Chondrocyte (in vitro differentiated cells): ENCODE data around the gene COL28A1. TPM values are rescaled to one million over a fixed set of nuclear protein-coding genes. Genes with fewer than 3 reads are reported as not detected.

Experiments
- DNase-seq: peaks from one replicate; pipeline ENCODE4 v3.0.0; 2021; ENCODE audit warnings: mixed read lengths, low spot score
- H3K27ac Mint-ChIP-seq: one replicate; pipeline ENCODE4 v1.8.0; 2021; ENCODE audit warnings: mild to moderate bottlenecking, moderate library complexity, mixed read lengths; ENCODE audit not compliant: unreplicated experiment
- H3K27me3 Mint-ChIP-seq: 2 replicates; pipeline ENCODE4 v1.8.0; 2021; ENCODE audit warnings: low read depth, mixed read lengths
- H3K36me3 Mint-ChIP-seq: 2 replicates; pipeline ENCODE4 v1.8.0; 2021; ENCODE audit warnings: low read depth, mixed read lengths
- H3K4me1 Mint-ChIP-seq: 2 replicates; pipeline ENCODE4 v1.8.0; 2021; ENCODE audit warnings: low read depth, mild to moderate bottlenecking, mixed read lengths
- H3K4me3 Mint-ChIP-seq: one replicate; pipeline ENCODE4 v1.8.0; 2021; ENCODE audit warnings: mild to moderate bottlenecking, moderate library complexity, mixed read lengths; ENCODE audit not compliant: unreplicated experiment
- H3K9me3 Mint-ChIP-seq: 2 replicates; pipeline ENCODE4 v1.8.0; 2021; ENCODE audit warnings: low read depth, mixed read lengths
- total RNA-seq: library from RNA; stranded (reverse); gene quantifications from 3 replicates; pipeline ENCODE4 v1.2.1, GENCODE V29; 2021
- TF ChIP-seq, protein P1 (sequence below): fragments of 200-600 bp; sonication (generic); IDR thresholded peaks from 2 replicates; pipeline ENCODE4 v1.5.0; 2021; ENCODE audit warnings: antibody characterized with exemption, mild to moderate bottlenecking, moderate library complexity

The COL28A1 gene
- total RNA-seq, 1 donor from 2014 or later: 0.25 TPM

DNA sequence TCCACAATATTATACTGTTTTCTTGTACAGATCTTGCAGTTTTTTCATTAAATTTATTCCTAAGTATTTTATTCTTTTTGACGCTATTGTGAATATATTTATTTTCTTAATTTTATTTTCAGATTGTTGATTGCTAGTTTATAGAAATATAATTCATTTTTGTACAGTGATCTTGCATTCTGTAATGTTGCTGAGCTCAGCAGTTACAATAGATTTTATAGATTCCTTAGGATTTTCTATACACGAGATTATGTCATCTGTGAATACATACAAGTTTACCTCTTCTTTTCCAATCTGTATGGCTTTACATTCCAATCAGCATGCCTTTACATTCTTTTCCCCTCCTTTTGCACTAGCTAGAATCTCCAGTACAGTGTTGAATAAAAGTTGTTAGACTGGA lies 223.3 kb downstream of the COL28A1 start:
- no peaks in the 10 kb centered on the region for H3K36me3 Mint-ChIP-seq
- DNase-seq: no peak
- TF ChIP-seq, protein P1, sequence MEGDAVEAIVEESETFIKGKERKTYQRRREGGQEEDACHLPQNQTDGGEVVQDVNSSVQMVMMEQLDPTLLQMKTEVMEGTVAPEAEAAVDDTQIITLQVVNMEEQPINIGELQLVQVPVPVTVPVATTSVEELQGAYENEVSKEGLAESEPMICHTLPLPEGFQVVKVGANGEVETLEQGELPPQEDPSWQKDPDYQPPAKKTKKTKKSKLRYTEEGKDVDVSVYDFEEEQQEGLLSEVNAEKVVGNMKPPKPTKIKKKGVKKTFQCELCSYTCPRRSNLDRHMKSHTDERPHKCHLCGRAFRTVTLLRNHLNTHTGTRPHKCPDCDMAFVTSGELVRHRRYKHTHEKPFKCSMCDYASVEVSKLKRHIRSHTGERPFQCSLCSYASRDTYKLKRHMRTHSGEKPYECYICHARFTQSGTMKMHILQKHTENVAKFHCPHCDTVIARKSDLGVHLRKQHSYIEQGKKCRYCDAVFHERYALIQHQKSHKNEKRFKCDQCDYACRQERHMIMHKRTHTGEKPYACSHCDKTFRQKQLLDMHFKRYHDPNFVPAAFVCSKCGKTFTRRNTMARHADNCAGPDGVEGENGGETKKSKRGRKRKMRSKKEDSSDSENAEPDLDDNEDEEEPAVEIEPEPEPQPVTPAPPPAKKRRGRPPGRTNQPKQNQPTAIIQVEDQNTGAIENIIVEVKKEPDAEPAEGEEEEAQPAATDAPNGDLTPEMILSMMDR: no peak
- peaks cover 35% of the 10 kb centered on the region for H3K27me3 Mint-ChIP-seq
- H3K9me3 Mint-ChIP-seq: no peaks in the 10 kb centered on the region
- no peaks in the 10 kb centered on the region for H3K4me1 Mint-ChIP-seq
- no peak overlapping the region for H3K27ac Mint-ChIP-seq
- no peak overlapping the region for H3K4me3 Mint-ChIP-seq

DNA sequence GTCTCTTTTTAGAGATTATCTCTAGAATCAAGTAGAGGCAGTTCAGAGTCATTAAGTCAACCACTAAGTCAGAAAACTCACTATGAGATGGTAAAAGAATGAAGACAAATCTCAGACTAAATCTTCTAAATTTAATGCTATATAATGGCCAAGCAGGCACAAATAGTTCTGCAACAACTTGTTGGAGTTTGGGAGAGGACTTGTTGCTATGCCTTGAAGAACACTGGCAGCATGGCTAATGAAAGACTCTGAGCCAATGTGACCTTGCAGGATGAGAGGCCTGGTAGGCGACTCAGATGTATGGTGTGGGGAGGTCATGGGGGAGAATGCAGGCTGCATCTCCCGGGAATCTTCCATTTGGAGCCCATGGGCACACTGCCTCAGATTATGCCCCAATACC lies 224.7 kb downstream of the COL28A1 start:
- no peak overlapping the region for H3K4me3 Mint-ChIP-seq

DNA sequence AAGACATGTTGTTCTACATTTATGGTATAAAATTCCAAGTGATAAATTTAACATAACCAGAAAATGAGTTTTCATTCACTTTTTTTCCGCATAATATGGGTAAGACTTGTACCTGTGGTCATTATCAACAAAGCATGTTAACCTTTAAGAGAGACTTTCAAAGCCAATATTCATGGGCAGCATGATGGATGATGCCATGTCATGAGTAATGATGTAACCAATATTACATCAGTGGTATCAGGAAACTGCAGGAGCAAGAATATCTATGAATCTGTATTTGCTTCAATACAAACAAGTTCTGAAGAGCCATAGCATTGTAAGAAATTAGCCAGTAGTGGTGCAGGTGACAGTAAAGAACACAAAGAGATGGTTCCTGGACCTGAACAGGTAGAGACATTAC lies 226.5 kb downstream of the COL28A1 start:
- no peaks in the 10 kb centered on the region for H3K9me3 Mint-ChIP-seq
- no peaks in the 10 kb centered on the region for H3K4me1 Mint-ChIP-seq

More for the DNA sequence above, 224.7 kb downstream of the COL28A1 start:
- Mint-ChIP-seq H3K36me3 (no peaks in the 10 kb centered on the region), H3K9me3 (no peaks in the 10 kb centered on the region), H3K27me3 (peaks cover 26% of the 10 kb centered on the region), H3K27ac (no peak overlapping the region), H3K4me1 (no peaks in the 10 kb centered on the region)
- TF ChIP-seq, protein P1: no peak
- no peak for DNase-seq

More for the DNA sequence above, 226.5 kb downstream of the COL28A1 start:
- TF ChIP-seq, protein P1: no peak
- H3K4me3 Mint-ChIP-seq: no peak overlapping the region
- H3K27me3 Mint-ChIP-seq: peaks cover 17% of the 10 kb centered on the region
- H3K36me3 Mint-ChIP-seq: no peaks in the 10 kb centered on the region
- no peak overlapping the region for H3K27ac Mint-ChIP-seq
- no peak for DNase-seq

Other genes with a start within 250 kb of the COL28A1 start
- gene MIOS, start 31.0 kb upstream of the COL28A1 start, total RNA-seq: 15.1 to 18.8 TPM (median 15.7 TPM) in 3 replicates
- 5.5 to 7.8 TPM (median 6.4 TPM) in 3 replicates for gene UMAD1, start 104.9 kb upstream of the COL28A1 start, total RNA-seq
- gene RPA3, start 182.7 kb upstream of the COL28A1 start, total RNA-seq: 8.3 to 17.2 TPM (median 13.5 TPM) in 3 replicates